Activated CD8-positive, alpha-beta memory T cell treated with anti-CD3 and anti-CD28 coated beads for 36 hours (primary cell): ENCODE measurements around the gene FRYL. TPM values are rescaled to one million over a fixed set of nuclear protein-coding genes. Genes with fewer than 3 reads are reported as not detected.

Experiments
- total RNA-seq, 2 experiments: library from RNA; stranded (reverse); gene quantifications; one replicate each; pipeline ENCODE4 v1.2.3, GENCODE V29; 2021

The FRYL gene
- total RNA-seq, 2 experiments from 2014 or later, result 68.7 to 77.1 TPM

Other genes with a start within 250 kb of the FRYL start
- gene OCIAD1, start 50.8 kb upstream of the FRYL start, total RNA-seq, result 100 to 1,000 TPM; 116 to 117 TPM
- 10 to 100 TPM; 64.0 TPM for gene OCIAD2, start 126.5 kb upstream of the FRYL start, total RNA-seq
- gene CWH43, start 206.0 kb upstream of the FRYL start, total RNA-seq, result not detected